Ovary (tissue), 9 donors: ENCODE results near the gene PLVAP. TPM values are rescaled to one million over a fixed set of nuclear protein-coding genes. Genes with fewer than 3 reads are reported as not detected.

ENCODE experiments used
- DNase-seq, 5 donors: peaks; one replicate each; pipeline ENCODE4 v3.0.0-alpha.2; 2019 to 2020
- H3K27ac ChIP-seq, 2 donors: fragments of 200-600 bp; one replicate each; pipeline versions ENCODE4 v1.5.1 to v1.8.0; 2019 to 2022
- H3K27me3 ChIP-seq: fragments of 200-600 bp; one replicate; pipeline ENCODE4 v1.8.0; 2022
- H3K36me3 ChIP-seq: fragments of 200-600 bp; sonication (generic); one replicate; pipeline ENCODE4 v1.5.1; 2019
- H3K4me1 ChIP-seq: one replicate; pipeline ENCODE4 v1.8.1; 2013; ENCODE audit warnings: mild to moderate bottlenecking, moderate library complexity; ENCODE audit not compliant: insufficient read depth
- H3K4me3 ChIP-seq: fragments of 200-600 bp; sonication (generic); one replicate; pipeline ENCODE4 v1.5.1; 2017
- H3K9me3 ChIP-seq, 2 donors: fragments of 200-600 bp in 1 of 2; sonication (generic) in 1 of 2; one replicate each; pipeline versions ENCODE4 v1.5.1 to v1.8.1; 2013 to 2019; ENCODE audit warnings: mild to moderate bottlenecking in 1 of 2, moderate library complexity in 1 of 2
- CTCF ChIP-seq, 3 donors: fragments of 450-650 bp in 2 of 3; fragments of 200-600 bp in 1 of 3; IDR thresholded peaks; one replicate each; pipeline versions ENCODE4 v1.5.1 to v1.8.0; 2016 to 2022; ENCODE audit warnings: antibody characterized with exemption in 3 of 3, mild to moderate bottlenecking in 1 of 3
- EP300 ChIP-seq: sonication (generic); formaldehyde crosslinking; IDR thresholded peaks from one replicate; pipeline ENCODE4 v1.6.1; 2017; ENCODE audit warnings: antibody characterized with exemption
- POLR2A ChIP-seq: fragments of 450-650 bp; IDR thresholded peaks from one replicate; pipeline ENCODE4 v1.6.1; 2017; ENCODE audit warnings: antibody characterized with exemption, mild to moderate bottlenecking, moderate library complexity
- WGBS, 3 donors: extraction: QIAGEN DNeasy Blood & Tissue Kit in 1 of 3; methylation state at CpG; one replicate each; pipeline versions ENCODE4 v1.1.5 to v1.1.7; 2013 to 2017; 5-methylcytosine and 5-hydroxymethylcytosine counted together
- intact Hi-C, 4 donors: fragments of 100-400 bp; cut with DNase I; formaldehyde crosslinking; loops; one replicate each; pipeline versions ENCODE4 v1.11.0 to v1.15.1; 2022 to 2023
- polyA plus RNA-seq, 2 donors: library from polyadenylated mRNA; stranded (reverse); fragments of 200-250 nt in 1 of 2; fragments of 350-450 nt in 1 of 2; fragmentation: Illumina TruSeq in 1 of 2; extraction: RNeasy Lipid Tissue Mini Kit (QIAGEN cat#74804) in 1 of 2; gene quantifications; one replicate each; pipeline ENCODE4 v1.2.3, GENCODE V29; 2013 to 2014
- total RNA-seq, 7 donors: library from RNA; depleted of rRNA in 2 of 7; stranded (reverse); fragments of >200 nt in 2 of 7; fragmentation: NEBNext Ultra II Directional in 3 of 7; extraction: Animal tissue kit (Norgen Biotek cat#: 25700) in 3 of 7; gene quantifications; one replicate each; pipeline versions ENCODE4 v1.1.0 to v1.2.4, GENCODE V29; 2016 to 2023
- donor health status: DM: no; HTN: no; CAD: no; lungs with moderate emphysema.
- donor health status: DM: no; HTN: no; CAD: no.
- donor health status: Bipolar disorder and iron deficiency.
- donor health status: DM: yes; HTN: yes; CAD: no.
- donor health status: DM: no; HTN: no; CAD: no.
- donor health status: DM: yes; HTN: yes; CAD: no.

The PLVAP gene
- total and polyA plus RNA-seq, 9 donors, result 2.0 to 22.7 (median 8.3) TPM

DNA sequence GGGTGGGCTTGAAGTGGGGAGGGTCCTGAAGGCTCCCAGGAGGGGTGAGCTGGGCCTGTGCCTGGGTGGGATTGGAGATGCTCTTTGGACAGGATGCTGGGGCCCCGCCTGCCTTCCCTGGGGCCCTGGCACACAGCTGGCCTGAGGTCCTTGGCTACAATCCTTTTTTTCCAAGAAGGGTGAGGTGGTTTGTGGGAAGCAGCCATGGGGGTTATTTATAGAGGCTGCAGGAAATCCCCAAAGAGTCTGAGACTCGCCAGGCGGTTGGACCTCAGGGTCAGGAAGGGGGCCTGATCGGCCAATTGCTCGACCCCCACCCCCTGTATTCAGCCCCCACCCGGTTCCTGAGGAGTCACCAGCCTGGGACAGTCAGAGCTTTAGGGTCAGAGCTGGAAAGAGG, 29.8 kb downstream of the PLVAP start:
- H3K36me3 ChIP-seq, result no peaks in the 10 kb centered on the region
- H3K4me3 ChIP-seq, result no peak overlapping the region
- DNase-seq, result peak in 1 of 5 donors; percentile 35
- no peaks in the 10 kb centered on the region for H3K9me3 ChIP-seq
- H3K27ac ChIP-seq, result no peak overlapping the region
- 23 to 36% (median 25%) methylated on average over 6 of the region's 6 CpGs for WGBS, 3 donors
- no peaks in the 10 kb centered on the region for H3K27me3 ChIP-seq
- TF ChIP-seq POLR2A (no peak), CTCF (IDR thresholded peaks at IDR 0.05) (no peak), EP300 (no peak)
- no peaks in the 10 kb centered on the region for H3K4me1 ChIP-seq
- intact Hi-C loops, result loop anchor here (2.0 to 10.0 kb wide), 6 partner anchors 39 to 120 kb away; partner anchors contain the start of gene NXNL1 (in 1 of the 4)

DNA sequence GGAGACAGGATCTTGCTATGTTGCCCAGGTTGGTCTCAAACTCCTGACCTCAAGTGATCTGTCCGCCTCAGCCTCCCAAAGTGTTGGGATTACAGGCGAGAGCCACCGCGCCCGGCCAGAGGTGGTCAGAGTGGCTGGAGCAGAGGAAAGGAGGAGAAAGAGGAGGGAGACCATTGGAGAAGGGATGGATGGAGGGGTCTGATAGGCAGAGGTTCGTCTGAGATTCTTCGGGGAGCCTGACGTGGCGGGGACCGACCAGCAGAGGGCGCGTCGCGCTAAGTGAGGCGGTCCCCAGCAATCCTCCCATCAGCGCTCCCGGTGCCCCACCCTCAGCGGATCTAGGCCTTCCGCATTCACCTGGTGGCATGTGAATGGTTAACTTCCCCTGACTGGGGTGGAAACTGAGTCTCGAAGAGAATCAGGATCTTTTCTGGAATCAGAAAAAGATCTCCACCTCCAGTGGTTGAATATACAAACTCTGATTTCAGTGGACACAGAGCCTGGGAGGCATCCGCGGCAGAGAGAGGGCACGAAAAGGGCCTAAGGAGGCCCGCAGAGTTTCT, 31.0 kb downstream of the PLVAP start:
- no peaks in the 10 kb centered on the region for H3K9me3 ChIP-seq
- intact Hi-C loops, result loop anchor here (2.0 to 10.0 kb wide), 6 partner anchors 41 to 121 kb away; partner anchors contain the start of gene NXNL1 (in 1 of the 4)
- 11 to 15% (median 11%) methylated on average over 24 of the region's 24 CpGs for WGBS, 3 donors
- H3K27ac ChIP-seq, result no peak overlapping the region
- H3K4me1 ChIP-seq, result no peaks in the 10 kb centered on the region
- H3K36me3 ChIP-seq, result no peaks in the 10 kb centered on the region
- H3K4me3 ChIP-seq, result no peak overlapping the region
- peak; percentile 63 to 87 (median 83) for DNase-seq
- TF ChIP-seq CTCF (IDR thresholded peaks at IDR 0.05) (peak; percentile 93 to 96 (median 95)), POLR2A (no peak), EP300 (no peak)
- H3K27me3 ChIP-seq, result no peaks in the 10 kb centered on the region

GRCh38 chr19:17341845-17342244, 35.3 kb downstream of the PLVAP start:
- Histone ChIP-seq H3K4me3 (no peak overlapping the region), H3K27me3 (no peaks in the 10 kb centered on the region), H3K36me3 (no peaks in the 10 kb centered on the region), H3K27ac (no peak overlapping the region), H3K4me1 (peaks cover 5% of the 10 kb centered on the region), H3K9me3 (no peaks in the 10 kb centered on the region)
- 77 to 86% (median 83%) methylated on average over 7 of the region's 7 CpGs for WGBS, 3 donors
- intact Hi-C loops, result loop anchor here in 1 of 4 donors (10.0 kb wide), 1 partner anchor 123 kb away; the partner anchor contains the start of gene NXNL1
- no peak for TF ChIP-seq POLR2A
- no peak for TF ChIP-seq CTCF (IDR thresholded peaks at IDR 0.05)
- no peak for TF ChIP-seq EP300
- no peak for DNase-seq

GRCh38 chr19:17341386-17341785, 35.8 kb downstream of the PLVAP start:
- Histone ChIP-seq H3K4me3 (no peak overlapping the region), H3K27me3 (no peaks in the 10 kb centered on the region), H3K27ac (no peak overlapping the region), H3K9me3 (no peaks in the 10 kb centered on the region), H3K4me1 (peaks cover 5% of the 10 kb centered on the region), H3K36me3 (no peaks in the 10 kb centered on the region)
- TF ChIP-seq CTCF (IDR thresholded peaks at IDR 0.05) (no peak), POLR2A (no peak), EP300 (no peak)
- DNase-seq, result no peak
- intact Hi-C loops, result loop anchor here in 1 of 4 donors (10.0 kb wide), 1 partner anchor 123 kb away; the partner anchor contains the start of gene NXNL1
- WGBS, 3 donors, result 85 to 89% (median 87%) methylated on average over 15 of the region's 15 CpGs
